ENCODE results near the gene SRCAP.
"Not testable (repeated sequence)": the region's sequence is repeated elsewhere in the genome, so short reads cannot be mapped to it uniquely, and the experiment has no call there.

Gene SRCAP

GRCh38 chr16:30699615-30700099 lies 686 bp downstream of the SRCAP start:
- DNase-seq (no peak), ATAC-seq (no peak)

GRCh38 chr16:30700491-30700890 lies 1.5 kb downstream of the SRCAP start:
- ATAC-seq (no peak), DNase-seq (no peak)

- ATAC-seq = no peak
- DNase-seq = no peak
Measured at GRCh38 chr16:30700971-30701370, 2.0 kb downstream of the SRCAP start.

- not testable (repeated sequence) for ATAC-seq, DNase-seq
Measured at GRCh38 chr16:30703071-30703470, 4.1 kb downstream of the SRCAP start.

- ATAC-seq (no peak), DNase-seq (no peak)
Measured at GRCh38 chr16:30703971-30704370, 5.0 kb downstream of the SRCAP start.

GRCh38 chr16:30706046-30706445 lies 7.1 kb downstream of the SRCAP start:
- no peak for ATAC-seq
- no peak for DNase-seq

GRCh38 chr16:30710971-30711370 lies 12.0 kb downstream of the SRCAP start:
- ATAC-seq = no peak

GRCh38 chr16:30711712-30712111 lies 12.7 kb downstream of the SRCAP start:
- DNase-seq (no peak), ATAC-seq (no peak)

More at GRCh38 chr16:30710971-30711370, 12.0 kb downstream of the SRCAP start:
- DNase-seq = no peak

- DNase-seq = peak; percentile 36
- ATAC-seq = peak; percentile 98
Measured at GRCh38 chr16:30715750-30716445, 16.9 kb downstream of the SRCAP start.

GRCh38 chr16:30720086-30720485 lies 21.1 kb downstream of the SRCAP start:
- DNase-seq = no peak
- ATAC-seq = no peak

- DNase-seq (no peak), ATAC-seq (no peak)
Measured at GRCh38 chr16:30720694-30721093, 21.7 kb downstream of the SRCAP start.

- DNase-seq = no peak
- no peak for ATAC-seq
Measured at GRCh38 chr16:30721167-30721566, 22.2 kb downstream of the SRCAP start.

- no peak for DNase-seq
- ATAC-seq = no peak
Measured at GRCh38 chr16:30721606-30722005, 22.6 kb downstream of the SRCAP start.

- ATAC-seq = no peak
Measured at GRCh38 chr16:30722443-30722842, 23.5 kb downstream of the SRCAP start.

GRCh38 chr16:30722916-30723315 lies 23.9 kb downstream of the SRCAP start:
- ATAC-seq = no peak
- DNase-seq = no peak

More at GRCh38 chr16:30722443-30722842, 23.5 kb downstream of the SRCAP start:
- DNase-seq = no peak

- DNase-seq (no peak), ATAC-seq (no peak)
Measured at GRCh38 chr16:30723725-30724355, 24.9 kb downstream of the SRCAP start.

- ATAC-seq = no peak
Measured at GRCh38 chr16:30724641-30725417, 25.9 kb downstream of the SRCAP start.

GRCh38 chr16:30725418-30725792 lies 26.4 kb downstream of the SRCAP start:
- ATAC-seq = no peak
- no peak for DNase-seq

More at GRCh38 chr16:30724641-30725417, 25.9 kb downstream of the SRCAP start:
- no peak for DNase-seq

GRCh38 chr16:30728321-30728720 lies 29.4 kb downstream of the SRCAP start:
- DNase-seq = no peak

GRCh38 chr16:30728899-30729672 lies 30.1 kb downstream of the SRCAP start:
- ATAC-seq = no peak

More at GRCh38 chr16:30728321-30728720, 29.4 kb downstream of the SRCAP start:
- ATAC-seq = no peak

GRCh38 chr16:30731411-30731810 lies 32.4 kb downstream of the SRCAP start:
- ATAC-seq = no peak
- DNase-seq = no peak

More at GRCh38 chr16:30728899-30729672, 30.1 kb downstream of the SRCAP start:
- no peak for DNase-seq
